PFSK-1 (cell line): Measurements from ENCODE around the gene ZNF618.

ENCODE experiments used
- POLR2AphosphoS5 ChIP-seq: IDR thresholded peaks from 2 replicates; pipeline ENCODE4 v1.6.1; 2012; ENCODE audit warnings: low read depth, mild to moderate bottlenecking, control low read depth, low read length, moderate library complexity
- REST ChIP-seq, 2 experiments: IDR thresholded peaks; 2 replicates each; pipeline versions ENCODE4 v1.6.1 to v1.8.0; 2011 to 2012; ENCODE audit warnings: low read depth in 2 of 2, low read length in 2 of 2, control low read depth in 1 of 2, inconsistent platforms in 1 of 2, mild to moderate bottlenecking in 1 of 2, moderate library complexity in 1 of 2; ENCODE audit not compliant: insufficient read depth in 1 of 2
- SIN3A ChIP-seq: IDR thresholded peaks from 2 replicates; pipeline ENCODE4 v1.6.1; 2012; ENCODE audit warnings: mild to moderate bottlenecking, low read length, moderate library complexity, borderline replicate concordance; ENCODE audit not compliant: insufficient read depth
- TAF1 ChIP-seq: IDR thresholded peaks from 2 replicates; pipeline ENCODE4 v1.6.1; 2012; ENCODE audit warnings: low read length, control low read depth, borderline replicate concordance; ENCODE audit not compliant: insufficient read depth

- TF ChIP-seq POLR2AphosphoS5 (no peak), REST (IDR thresholded peaks at IDR 0.05; ENCODE audit: insufficient read depth in 1 of 2, low read depth in 2 of 2, low read length in 2 of 2) (no peak), SIN3A (no peak), TAF1 (no peak)
Measured at GRCh38 chr9:114007991-114008666, 132.0 kb downstream of the ZNF618 start.
